MM.1S (cell line): ENCODE measurements around the gene ROPN1B.

ENCODE experiments used
- DNase-seq: peaks from one replicate; pipeline ENCODE4 v3.0.0-alpha.2; 2015
- H2AFZ ChIP-seq: fragments of 300-600 bp; sonication (generic); 2 replicates; pipeline ENCODE4 v1.6.0; 2016; ENCODE audit warnings: antibody characterized with exemption, low read length
- H3F3A ChIP-seq: fragments of 300-600 bp; sonication (generic); 2 replicates; pipeline ENCODE4 v1.6.1; 2016; ENCODE audit warnings: mild to moderate bottlenecking, antibody characterized with exemption, low read length, moderate library complexity, mixed read lengths; ENCODE audit not compliant: insufficient read depth
- H3K27ac ChIP-seq: fragments of 300-600 bp; sonication (generic); 2 replicates; pipeline ENCODE4 v1.5.1; 2016; ENCODE audit warnings: mild to moderate bottlenecking, low read length
- H3K27me3 ChIP-seq: fragments of 300-600 bp; sonication (generic); replicated peaks from 2 replicates; pipeline ENCODE4 v1.6.0; 2016; ENCODE audit warnings: low read length; ENCODE audit not compliant: insufficient read depth
- H3K36me3 ChIP-seq: fragments of 300-600 bp; sonication (generic); replicated peaks from 2 replicates; pipeline ENCODE4 v1.6.1; 2016; ENCODE audit warnings: mild to moderate bottlenecking, low read length, mixed read lengths; ENCODE audit not compliant: insufficient read depth
- H3K4me1 ChIP-seq: fragments of 300-600 bp; sonication (generic); 2 replicates; pipeline ENCODE4 v1.6.1; 2016; ENCODE audit warnings: low read length, mixed read lengths
- H3K4me2 ChIP-seq: fragments of 300-600 bp; sonication (generic); 2 replicates; pipeline ENCODE4 v1.6.0; 2016; ENCODE audit warnings: low read depth, low read length
- H3K4me3 ChIP-seq: fragments of 300-600 bp; sonication (generic); 2 replicates; pipeline ENCODE4 v1.5.1; 2016; ENCODE audit warnings: low read length, mixed read lengths
- H3K79me2 ChIP-seq: fragments of 300-600 bp; sonication (generic); 2 replicates; pipeline ENCODE4 v1.6.1; 2016; ENCODE audit warnings: mixed run types, low read length, mixed read lengths
- H3K9ac ChIP-seq: fragments of 300-600 bp; sonication (generic); 2 replicates; pipeline ENCODE4 v1.6.1; 2016; ENCODE audit warnings: low read length, mixed read lengths
- H3K9me2 ChIP-seq: fragments of 300-600 bp; sonication (generic); replicated peaks from 2 replicates; pipeline ENCODE4 v1.6.1; 2016; ENCODE audit warnings: mild to moderate bottlenecking, low read length, mixed read lengths; ENCODE audit not compliant: insufficient read depth
- H3K9me3 ChIP-seq: fragments of 300-600 bp; sonication (generic); replicated peaks from 2 replicates; pipeline ENCODE4 v1.6.1; 2016; ENCODE audit warnings: mild to moderate bottlenecking, low read length, mixed read lengths; ENCODE audit not compliant: insufficient read depth
- H4K20me1 ChIP-seq: fragments of 300-600 bp; sonication (generic); 2 replicates; pipeline ENCODE4 v1.6.1; 2016; ENCODE audit warnings: mild to moderate bottlenecking, low read length, moderate library complexity, mixed read lengths; ENCODE audit not compliant: insufficient read depth
- EZH2 ChIP-seq: fragments of 300-600 bp; sonication (generic); optimal IDR thresholded peaks from 2 replicates; pipeline ENCODE3; 2017; ENCODE audit warnings: low read depth, mild to moderate bottlenecking, antibody characterized with exemption, low read length, mixed read lengths
- EZH2phosphoT487 ChIP-seq: fragments of 300-600 bp; sonication (generic); IDR thresholded peaks from 2 replicates; pipeline ENCODE4 v1.6.1; 2018; ENCODE audit warnings: antibody characterized with exemption, low read length
- TF ChIP-seq, protein P1 (sequence below): fragments of 300-600 bp; sonication (generic); IDR thresholded peaks from 2 replicates; pipeline ENCODE4 v1.5.1; 2016; ENCODE audit warnings: antibody characterized with exemption, low read length, mixed read lengths

Gene ROPN1B

DNA sequence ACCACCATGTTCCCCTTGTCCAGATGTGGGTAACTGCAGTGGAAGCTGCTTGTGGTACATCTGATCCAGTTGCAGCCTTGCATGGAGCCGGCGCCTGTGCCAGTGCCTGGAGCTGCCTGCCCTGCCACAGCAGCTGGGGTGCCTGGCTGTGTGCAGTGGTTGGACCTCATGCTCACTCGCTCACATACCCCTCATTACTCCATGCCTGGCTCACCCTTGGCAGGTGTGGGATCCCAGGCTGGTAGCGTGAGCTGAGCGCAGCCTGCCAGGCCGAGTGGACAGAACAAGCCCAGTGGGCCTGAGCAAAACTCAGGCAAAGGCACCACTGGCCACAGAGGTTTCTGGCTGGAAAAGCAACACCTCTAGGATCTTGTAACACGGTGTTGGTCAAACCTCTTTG is 35.7 kb downstream of the ROPN1B start:
- TF ChIP-seq, protein P1, sequence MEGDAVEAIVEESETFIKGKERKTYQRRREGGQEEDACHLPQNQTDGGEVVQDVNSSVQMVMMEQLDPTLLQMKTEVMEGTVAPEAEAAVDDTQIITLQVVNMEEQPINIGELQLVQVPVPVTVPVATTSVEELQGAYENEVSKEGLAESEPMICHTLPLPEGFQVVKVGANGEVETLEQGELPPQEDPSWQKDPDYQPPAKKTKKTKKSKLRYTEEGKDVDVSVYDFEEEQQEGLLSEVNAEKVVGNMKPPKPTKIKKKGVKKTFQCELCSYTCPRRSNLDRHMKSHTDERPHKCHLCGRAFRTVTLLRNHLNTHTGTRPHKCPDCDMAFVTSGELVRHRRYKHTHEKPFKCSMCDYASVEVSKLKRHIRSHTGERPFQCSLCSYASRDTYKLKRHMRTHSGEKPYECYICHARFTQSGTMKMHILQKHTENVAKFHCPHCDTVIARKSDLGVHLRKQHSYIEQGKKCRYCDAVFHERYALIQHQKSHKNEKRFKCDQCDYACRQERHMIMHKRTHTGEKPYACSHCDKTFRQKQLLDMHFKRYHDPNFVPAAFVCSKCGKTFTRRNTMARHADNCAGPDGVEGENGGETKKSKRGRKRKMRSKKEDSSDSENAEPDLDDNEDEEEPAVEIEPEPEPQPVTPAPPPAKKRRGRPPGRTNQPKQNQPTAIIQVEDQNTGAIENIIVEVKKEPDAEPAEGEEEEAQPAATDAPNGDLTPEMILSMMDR = no peak
- no peak for TF ChIP-seq EZH2
- TF ChIP-seq EZH2phosphoT487 = no peak
- Histone ChIP-seq H2AFZ (no peak overlapping the region), H3K9ac (no peak overlapping the region), H3K4me3 (no peak overlapping the region), H3K4me2 (no peak overlapping the region), H3K27ac (no peak overlapping the region), H3K4me1 (no peaks in the 10 kb centered on the region), H3K27me3 (no peaks in the 10 kb centered on the region), H4K20me1 (no peaks in the 10 kb centered on the region), H3F3A (no peaks in the 10 kb centered on the region), H3K79me2 (no peaks in the 10 kb centered on the region), H3K36me3 (no peaks in the 10 kb centered on the region), H3K9me3 (no peaks in the 10 kb centered on the region), H3K9me2 (no peaks in the 10 kb centered on the region)
- no peak for DNase-seq

DNA sequence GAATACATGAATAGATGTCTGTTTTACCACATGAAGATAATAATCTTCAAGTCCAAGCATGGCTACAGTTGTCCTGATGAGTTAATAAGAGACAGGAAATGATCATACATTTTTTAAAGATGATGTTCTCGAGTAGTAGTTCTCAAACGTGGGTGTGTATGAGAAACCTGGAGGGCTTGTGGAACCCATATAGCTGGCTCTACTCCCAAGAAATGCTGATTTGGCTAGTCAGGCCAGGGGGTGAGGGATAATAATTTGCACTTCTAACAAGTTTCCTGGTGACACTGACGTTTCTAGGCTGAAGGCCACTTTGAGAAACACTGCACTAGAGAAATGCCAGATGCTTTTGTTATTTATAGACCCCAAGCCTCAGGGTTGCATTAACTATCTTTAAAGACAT is 37.0 kb downstream of the ROPN1B start:
- no peak for DNase-seq
- Histone ChIP-seq H3K79me2 (no peaks in the 10 kb centered on the region), H3K36me3 (no peaks in the 10 kb centered on the region), H3K4me3 (no peak overlapping the region), H2AFZ (no peak overlapping the region), H3K27ac (no peak overlapping the region), H3K4me2 (no peak overlapping the region), H4K20me1 (no peaks in the 10 kb centered on the region), H3F3A (no peaks in the 10 kb centered on the region), H3K9me2 (no peaks in the 10 kb centered on the region), H3K4me1 (no peaks in the 10 kb centered on the region), H3K27me3 (no peaks in the 10 kb centered on the region), H3K9me3 (no peaks in the 10 kb centered on the region), H3K9ac (no peak overlapping the region)
- no peak for TF ChIP-seq EZH2phosphoT487
- TF ChIP-seq, protein P1 = no peak
- TF ChIP-seq EZH2 = no peak

DNA sequence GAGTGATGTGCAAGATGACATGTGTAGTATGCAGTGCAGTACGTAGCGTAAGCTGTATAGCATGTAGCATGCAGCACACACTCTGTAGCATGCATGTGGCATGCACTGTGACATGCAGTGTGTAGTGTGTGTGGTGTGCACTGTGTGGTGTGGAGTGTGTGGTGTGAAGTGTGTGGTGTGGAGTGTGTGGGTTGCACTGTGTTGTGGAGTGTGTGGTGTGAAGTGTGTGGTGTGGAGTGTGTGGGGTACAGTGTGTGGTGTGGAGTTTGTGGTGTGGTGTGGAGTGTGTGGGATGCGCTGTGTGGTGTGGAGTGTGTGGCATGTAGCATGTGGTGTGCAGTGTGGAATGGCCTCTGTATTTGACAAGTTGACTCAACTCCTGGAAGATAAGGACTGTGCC is 39.2 kb downstream of the ROPN1B start:
- Histone ChIP-seq H3K4me3 (no peak overlapping the region), H3F3A (no peaks in the 10 kb centered on the region), H3K36me3 (no peaks in the 10 kb centered on the region), H4K20me1 (no peaks in the 10 kb centered on the region), H3K79me2 (no peaks in the 10 kb centered on the region), H3K9ac (no peak overlapping the region), H3K27ac (no peak overlapping the region), H3K27me3 (no peaks in the 10 kb centered on the region), H3K9me3 (no peaks in the 10 kb centered on the region), H3K9me2 (no peaks in the 10 kb centered on the region), H3K4me2 (no peak overlapping the region), H2AFZ (no peak overlapping the region), H3K4me1 (no peaks in the 10 kb centered on the region)
- TF ChIP-seq, protein P1 = no peak
- no peak for TF ChIP-seq EZH2phosphoT487
- no peak for TF ChIP-seq EZH2
- no peak for DNase-seq
